ENCODE results near the gene TP53TG5. TPM values are rescaled to one million over a fixed set of nuclear protein-coding genes. Genes with fewer than 3 reads are reported as not detected.
A peak's percentile ranks its signal among the peaks of the same experiment; 100 is the strongest.

The TP53TG5 gene
- polyA plus RNA-seq (2013, experiment 1 of 2; ENCODE audit: insufficient read length): 0.31 TPM
- polyA plus RNA-seq (2013, experiment 2 of 2; ENCODE audit: insufficient read length): 0.29 TPM

DNA sequence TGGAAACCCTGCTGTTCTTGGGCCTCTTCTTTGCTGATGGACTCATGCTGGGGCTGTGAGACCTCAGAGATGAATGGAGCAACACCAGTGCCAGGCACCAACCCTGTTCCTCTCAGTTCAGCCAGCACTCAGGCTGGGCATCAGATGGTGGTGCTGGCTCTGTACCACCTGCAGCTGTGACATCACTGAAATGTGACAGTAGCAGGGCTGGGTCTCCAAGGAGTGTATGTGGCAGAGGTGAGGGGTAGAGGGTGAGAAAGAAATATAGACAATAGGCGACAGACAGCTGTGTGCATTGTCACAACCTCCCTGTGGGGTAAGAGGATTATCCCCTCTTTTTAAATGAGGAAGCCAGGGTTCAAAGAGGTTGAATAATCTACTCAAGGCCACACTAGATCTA lies at the start of gene TP53TG5:
TP53TG5 (minus strand) TSS at position 135 of the 400 bp plus-strand sequence; CDS start at position 46, 89 bp downstream.
- DNase-seq: no peak

DNA sequence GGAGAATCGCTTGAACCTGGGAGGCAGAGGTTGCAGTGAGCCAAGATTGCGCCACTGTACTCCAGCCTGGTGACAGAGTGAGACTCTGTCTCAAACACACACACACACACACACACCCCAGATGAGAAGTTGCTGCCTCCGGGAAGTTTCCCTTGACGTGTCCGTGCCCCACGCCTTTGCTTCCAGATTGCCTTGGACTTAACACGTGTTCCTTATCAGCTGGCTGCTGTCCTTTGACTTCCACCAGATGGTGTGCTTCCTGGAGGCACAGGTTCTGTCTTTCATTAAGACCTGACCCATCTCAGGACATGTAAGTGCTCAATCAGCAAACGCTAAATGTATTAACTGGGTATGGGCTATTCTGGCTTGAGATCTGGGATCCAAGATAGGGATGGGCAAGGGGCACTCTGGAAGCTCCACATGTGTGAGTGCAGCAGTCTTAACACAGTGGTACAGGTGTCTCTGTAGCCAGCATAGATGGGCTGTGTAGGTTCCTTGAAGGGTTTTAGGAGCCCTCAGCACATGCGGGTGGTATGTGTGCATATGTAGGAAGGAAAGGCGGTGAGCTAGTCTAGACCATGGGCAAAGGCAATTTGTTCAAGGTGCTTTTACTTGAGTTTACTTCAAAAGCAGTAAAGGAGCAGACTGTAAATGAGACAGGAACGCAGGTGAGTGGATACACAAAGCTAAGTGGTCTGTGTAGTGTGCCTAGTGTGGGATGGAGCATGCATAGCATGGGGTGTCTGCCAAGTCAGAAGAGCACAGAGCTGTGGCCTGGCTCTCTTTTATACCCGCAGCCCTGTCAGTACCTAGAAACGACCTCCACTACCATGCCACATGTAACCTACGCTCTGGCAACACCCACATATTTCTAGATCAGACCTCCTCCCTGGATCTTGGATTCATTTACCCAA lies 49.4 kb upstream of the TP53TG5 start:
- DNase-seq: no peak

- no peak for DNase-seq
These were observed 48.3 kb upstream of the TP53TG5 start for GRCh38 chr20:45426320-45427016.

- DNase-seq: no peak
These were observed 47.4 kb upstream of the TP53TG5 start for GRCh38 chr20:45425561-45425960.

GRCh38 chr20:45423700-45424099 lies 45.6 kb upstream of the TP53TG5 start:
- no peak for DNase-seq

DNA sequence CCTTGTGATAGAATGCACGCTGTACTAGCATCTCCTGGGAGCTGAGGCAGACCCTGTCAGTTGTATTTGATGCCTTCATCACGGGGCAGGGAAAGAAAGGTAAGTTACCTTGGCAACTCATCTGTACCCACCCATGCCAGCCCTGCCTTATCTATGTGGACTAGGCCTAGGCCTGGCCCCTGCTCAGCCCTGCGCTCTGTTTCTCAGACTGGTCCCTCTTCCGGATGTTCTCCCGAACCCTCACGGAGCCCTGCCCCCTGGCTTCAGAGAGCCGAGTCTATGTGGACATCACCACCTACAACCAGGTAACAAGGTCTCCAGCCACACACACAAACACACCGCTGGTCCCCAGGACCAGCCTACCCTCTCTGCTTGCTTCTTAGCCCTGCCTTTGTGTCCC lies 42.0 kb upstream of the TP53TG5 start:
- DNase-seq: no peak

- peak; percentile 65 for DNase-seq
These were observed 41.3 kb upstream of the TP53TG5 start for GRCh38 chr20:45419188-45420091.

GRCh38 chr20:45416917-45417316 lies 38.8 kb upstream of the TP53TG5 start:
- no peak for DNase-seq

DNA sequence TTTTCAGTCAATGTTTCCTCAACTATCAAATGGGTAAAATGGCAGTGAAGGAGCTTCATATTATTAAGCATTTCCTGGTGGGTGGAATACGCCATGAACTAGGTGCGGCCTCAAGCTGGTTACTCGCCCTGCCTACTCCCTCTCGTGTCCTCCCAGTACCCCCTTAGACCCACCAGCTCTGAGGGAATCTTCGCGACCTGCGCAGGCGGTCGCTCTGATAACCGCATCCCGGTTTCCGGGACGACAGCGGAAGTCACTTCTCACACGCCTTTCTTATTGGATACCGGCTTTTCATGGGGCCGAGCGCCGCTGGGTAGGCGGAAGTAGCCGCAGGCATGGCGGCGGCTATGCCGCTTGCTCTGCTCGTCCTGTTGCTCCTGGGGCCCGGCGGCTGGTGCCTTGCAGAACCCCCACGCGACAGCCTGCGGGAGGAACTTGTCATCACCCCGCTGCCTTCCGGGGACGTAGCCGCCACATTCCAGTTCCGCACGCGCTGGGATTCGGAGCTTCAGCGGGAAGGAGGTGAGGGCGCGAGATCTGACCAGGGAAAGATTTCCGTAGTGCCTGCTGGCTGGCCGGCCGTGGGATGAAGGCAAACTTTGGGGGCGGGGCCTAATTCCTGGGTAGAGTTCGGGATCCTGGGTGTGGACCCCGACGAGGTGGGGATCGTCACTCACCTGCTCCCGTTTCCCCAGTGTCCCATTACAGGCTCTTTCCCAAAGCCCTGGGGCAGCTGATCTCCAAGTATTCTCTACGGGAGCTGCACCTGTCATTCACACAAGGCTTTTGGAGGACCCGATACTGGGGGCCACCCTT lies 37.9 kb upstream of the TP53TG5 start, which contains the start of gene PIGT:
PIGT (plus strand) TSS at position 320 of the 816 bp plus-strand sequence; CDS start at position 336, 16 bp downstream.
- peak; percentile 80 for DNase-seq

GRCh38 chr20:45413479-45413878 lies 35.4 kb upstream of the TP53TG5 start:
- no peak for DNase-seq

DNA sequence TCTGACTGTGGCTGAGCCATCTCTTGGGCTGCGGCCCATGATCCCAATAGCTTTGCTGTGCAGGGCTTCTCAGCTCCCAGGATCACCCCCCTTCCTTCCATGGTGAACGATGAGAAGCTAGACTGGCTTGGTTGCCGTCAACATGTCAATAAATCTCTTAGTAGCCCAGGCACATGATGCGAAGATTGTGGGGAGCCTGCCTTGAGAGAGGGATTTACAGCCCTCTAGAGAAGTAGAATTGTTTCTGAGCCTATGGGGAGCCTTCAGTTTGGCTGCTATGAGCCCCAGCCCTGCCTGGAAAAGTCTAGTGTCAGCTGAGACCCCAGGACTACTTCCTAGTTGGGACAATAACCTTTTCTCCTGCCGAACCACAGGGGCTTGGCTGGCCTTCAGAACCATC lies 34.5 kb upstream of the TP53TG5 start:
- DNase-seq: no peak

DNA sequence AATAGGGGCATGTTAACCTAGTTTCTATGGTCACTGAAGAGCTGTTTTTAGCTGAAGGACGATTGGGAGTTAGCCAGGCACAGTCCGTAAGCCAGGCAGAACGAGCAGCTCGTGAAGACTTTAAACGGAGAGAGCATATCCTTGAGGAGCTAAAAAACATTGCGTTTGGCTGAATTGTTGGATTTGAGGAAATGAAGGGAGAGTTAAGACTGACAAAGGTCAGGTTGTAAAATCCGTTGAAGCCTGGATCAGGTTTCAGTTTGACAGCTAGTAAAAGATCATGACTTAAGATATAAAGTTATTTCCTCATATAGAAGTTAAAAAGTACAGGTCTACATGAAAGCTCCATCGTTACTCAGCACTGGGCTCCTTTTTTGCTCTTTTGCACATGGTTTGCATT lies 32.8 kb upstream of the TP53TG5 start:
- DNase-seq: no peak

- no peak for DNase-seq
These were observed 31.6 kb upstream of the TP53TG5 start for GRCh38 chr20:45409521-45410272.

DNA sequence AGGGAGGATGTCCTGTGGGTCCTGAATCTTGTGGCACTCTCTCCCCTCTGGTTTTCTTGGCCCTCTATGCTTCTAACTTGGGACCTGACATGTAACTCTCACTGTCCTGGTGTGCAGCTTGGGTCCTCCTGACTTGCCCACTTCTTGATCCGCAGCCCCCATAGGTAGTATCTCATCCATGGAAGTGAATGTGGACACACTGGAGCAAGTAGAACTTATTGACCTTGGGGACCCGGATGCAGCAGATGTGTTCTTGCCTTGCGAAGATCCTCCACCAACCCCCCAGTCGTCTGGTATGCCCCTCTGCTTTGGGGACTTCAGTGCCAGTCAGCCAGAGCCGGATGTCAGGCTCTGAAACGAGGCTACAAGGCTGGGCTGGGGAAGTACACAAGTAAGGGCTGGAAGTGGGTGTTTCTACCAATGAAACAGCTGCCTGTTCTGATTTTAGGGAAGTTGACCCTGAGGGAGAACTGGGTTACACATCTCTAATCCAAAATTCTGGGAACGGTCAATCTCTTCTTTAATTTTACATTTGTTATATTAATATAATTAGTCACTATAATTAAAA lies 30.6 kb upstream of the TP53TG5 start:
- DNase-seq: no peak

DNA sequence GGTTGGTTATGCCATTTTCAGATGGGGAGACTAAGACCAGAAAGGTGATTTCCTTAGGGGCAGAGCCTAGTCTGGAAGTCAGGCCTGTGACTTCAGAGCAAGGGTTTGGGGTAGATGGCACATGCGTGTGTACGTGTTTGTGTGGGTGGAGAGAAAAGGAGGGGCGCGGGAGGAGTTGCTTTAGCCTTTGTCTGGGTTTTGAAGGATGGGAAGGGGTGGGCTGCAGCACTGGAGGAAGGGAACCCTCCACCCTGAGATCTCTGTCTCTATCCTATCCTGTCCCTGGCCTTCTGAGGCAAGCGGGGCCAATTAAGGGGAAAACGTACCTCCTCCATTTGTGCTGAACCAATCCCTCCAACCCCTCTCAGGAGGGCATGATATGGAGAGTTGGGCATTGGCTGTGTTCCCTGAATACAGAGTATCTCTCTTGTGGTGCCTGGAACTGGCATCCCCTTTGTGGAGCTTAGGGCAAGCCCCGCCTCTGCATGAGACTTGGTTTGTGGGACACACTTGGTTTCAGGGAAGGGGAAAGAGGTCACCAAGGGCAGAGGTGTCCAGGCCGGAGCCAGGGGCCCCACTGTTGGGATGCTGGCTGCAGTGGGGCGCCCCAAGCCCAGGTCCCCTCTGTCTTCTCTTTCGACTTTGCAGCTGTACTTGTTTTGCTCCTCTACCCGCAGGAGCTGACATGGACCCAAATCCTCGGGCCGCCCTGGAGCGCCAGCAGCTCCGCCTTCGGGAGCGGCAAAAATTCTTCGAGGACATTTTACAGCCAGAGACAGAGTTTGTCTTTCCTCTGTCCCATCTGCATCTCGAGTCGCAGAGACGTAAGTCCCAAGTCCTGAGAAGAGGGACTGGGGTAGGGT lies 29.9 kb upstream of the TP53TG5 start, which contains the start of gene DBNDD2:
DBNDD2 (plus strand) TSS at position 507 of the 863 bp plus-strand sequence; CDS start at position 686, 179 bp downstream.
- DNase-seq: no peak

DNA sequence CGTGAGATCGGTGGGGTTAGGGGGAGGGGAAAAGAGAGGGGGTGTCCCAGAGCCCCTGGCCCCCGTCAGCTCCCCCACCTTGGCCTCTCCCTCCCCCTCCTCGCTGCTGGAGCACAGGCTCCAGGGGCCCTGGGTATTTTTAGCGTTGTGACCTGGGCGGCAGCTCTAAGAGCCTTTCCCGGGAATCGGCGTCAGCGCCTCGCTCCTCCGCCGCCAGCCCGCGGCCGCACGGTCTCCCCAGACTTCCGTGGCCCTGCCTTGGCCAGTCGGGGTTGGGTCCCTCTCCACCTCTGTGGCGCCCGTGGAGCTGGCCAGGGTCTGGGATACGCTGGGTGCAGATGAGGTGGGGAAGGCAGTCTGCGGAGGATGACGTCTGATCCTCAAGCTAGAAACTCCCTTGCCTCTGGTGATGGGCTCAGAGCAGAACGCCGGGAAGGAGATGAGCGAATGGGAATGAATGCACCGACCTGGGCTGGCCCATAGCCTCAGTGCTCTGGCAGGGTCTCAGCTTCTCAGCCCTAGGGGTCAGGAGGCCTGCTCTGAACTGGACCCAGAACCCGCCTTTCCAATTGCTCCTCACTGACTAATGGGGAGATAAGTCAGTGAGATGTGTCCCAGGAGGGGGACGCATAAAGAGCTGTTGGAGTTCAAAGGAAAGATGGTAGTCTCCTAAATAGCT lies 29.1 kb upstream of the TP53TG5 start:
- DNase-seq: no peak

GRCh38 chr20:45406260-45407066 lies 28.3 kb upstream of the TP53TG5 start:
- DNase-seq: peak; percentile 10
